ENCODE results near the gene GALNT9.
"Not testable (repeated sequence)": the region's sequence is repeated elsewhere in the genome, so short reads cannot be mapped to it uniquely, and the experiment has no call there.

GALNT9 gene

DNA sequence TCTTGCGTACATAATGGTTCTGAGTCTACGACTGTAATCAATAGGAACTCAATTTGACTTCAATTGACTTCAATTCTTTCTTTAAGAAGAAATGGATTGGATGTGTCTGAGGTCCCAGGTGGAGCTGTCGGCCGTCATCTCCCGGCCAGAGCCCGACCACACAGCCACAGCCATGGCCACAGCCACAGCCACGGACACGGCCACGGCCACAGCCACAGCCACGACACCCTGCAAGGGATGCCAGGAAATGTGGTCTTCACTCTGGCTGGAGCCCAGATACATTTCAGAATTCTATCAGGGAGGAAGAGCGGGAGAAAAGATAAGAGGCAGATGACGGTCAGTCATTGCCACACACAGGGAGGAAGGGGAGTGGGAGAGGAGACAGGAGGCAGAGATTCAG, 58.9 kb downstream of the GALNT9 start:
- no peak overlapping the region for H3K4me3 Mint-ChIP-seq
- ATAC-seq = no peak
- no peaks in the 10 kb centered on the region for H3K9me3 Mint-ChIP-seq
- no peak overlapping the region for H3K27ac Mint-ChIP-seq
- H3K36me3 Mint-ChIP-seq = no peaks in the 10 kb centered on the region
- DNase-seq (ENCODE audit: low spot score in 2 of 2) = no peak
- H3K4me1 Mint-ChIP-seq = peaks cover 5% of the 10 kb centered on the region

GRCh38 chr12:132269271-132269968, 60.0 kb downstream of the GALNT9 start:
- H3K36me3 Mint-ChIP-seq = no peaks in the 10 kb centered on the region
- H3K27ac Mint-ChIP-seq = no peak overlapping the region
- ATAC-seq (no peak), DNase-seq (ENCODE audit: low spot score in 2 of 2) (no peak)
- H3K4me1 Mint-ChIP-seq = no peaks in the 10 kb centered on the region
- no peak overlapping the region for H3K4me3 Mint-ChIP-seq
- H3K9me3 Mint-ChIP-seq = no peaks in the 10 kb centered on the region

- H3K27ac Mint-ChIP-seq = no peak overlapping the region
- H3K4me1 Mint-ChIP-seq = no peaks in the 10 kb centered on the region
- DNase-seq (ENCODE audit: low spot score in 2 of 2) (no peak), ATAC-seq (no peak)
- no peaks in the 10 kb centered on the region for H3K36me3 Mint-ChIP-seq
- no peaks in the 10 kb centered on the region for H3K9me3 Mint-ChIP-seq
- H3K4me3 Mint-ChIP-seq = no peak overlapping the region
Measured at GRCh38 chr12:132268674-132269073, 60.7 kb downstream of the GALNT9 start.

GRCh38 chr12:132267873-132268272, 61.5 kb downstream of the GALNT9 start:
- Mint-ChIP-seq H3K4me1 (no peaks in the 10 kb centered on the region), H3K9me3 (no peaks in the 10 kb centered on the region), H3K27ac (no peak overlapping the region), H3K36me3 (no peaks in the 10 kb centered on the region), H3K4me3 (no peak overlapping the region)
- ATAC-seq (no peak), DNase-seq (ENCODE audit: low spot score in 2 of 2) (no peak)

DNA sequence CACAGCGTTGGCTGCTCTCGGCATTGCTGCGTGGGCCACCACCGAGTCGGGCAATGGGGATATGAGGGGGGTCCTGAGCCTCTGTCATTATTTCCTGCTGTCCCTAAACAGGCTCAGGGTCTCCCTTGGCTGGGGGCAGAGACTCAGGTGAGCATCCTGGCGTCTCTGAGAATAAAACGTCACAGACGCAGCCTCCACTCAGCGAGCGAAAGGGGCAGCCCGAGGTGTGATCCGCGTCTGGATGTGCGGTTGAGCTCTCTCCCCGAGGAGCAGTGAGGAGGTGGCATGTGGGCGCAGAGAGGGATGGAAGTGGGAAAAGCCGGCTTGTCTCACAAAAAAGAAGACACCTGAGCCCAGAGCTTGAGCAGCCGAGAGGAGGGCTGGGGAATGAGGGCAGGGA, 62.6 kb downstream of the GALNT9 start:
- DNase-seq (ENCODE audit: low spot score in 2 of 2) (no peak), ATAC-seq (no peak)
- Mint-ChIP-seq H3K9me3 (no peaks in the 10 kb centered on the region), H3K36me3 (no peaks in the 10 kb centered on the region), H3K4me3 (no peak overlapping the region), H3K4me1 (no peaks in the 10 kb centered on the region), H3K27ac (no peak overlapping the region)

DNA sequence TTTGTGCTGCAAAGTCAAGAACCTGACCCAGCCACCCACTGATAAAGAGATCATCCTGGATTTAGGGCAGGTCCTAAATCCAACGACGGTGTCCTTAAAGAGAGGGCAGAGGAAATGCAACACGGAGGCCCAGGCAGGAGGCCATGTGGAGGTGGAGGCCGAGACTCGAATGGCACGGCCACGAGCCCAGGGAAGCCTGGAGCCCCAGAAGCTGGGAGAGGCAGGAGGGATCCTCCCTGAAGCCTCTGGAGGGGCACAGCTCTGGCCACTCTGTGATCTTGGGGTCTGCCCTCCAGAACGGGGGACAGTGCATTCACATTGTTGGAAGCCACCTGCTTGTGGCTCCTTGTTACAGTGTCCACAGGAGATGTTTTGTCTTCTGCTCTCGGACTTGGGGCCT, 63.0 kb downstream of the GALNT9 start:
- H3K27ac Mint-ChIP-seq = no peak overlapping the region
- H3K36me3 Mint-ChIP-seq = no peaks in the 10 kb centered on the region
- DNase-seq (ENCODE audit: low spot score in 2 of 2) (no peak), ATAC-seq (no peak)
- no peaks in the 10 kb centered on the region for H3K4me1 Mint-ChIP-seq
- no peak overlapping the region for H3K4me3 Mint-ChIP-seq
- H3K9me3 Mint-ChIP-seq = no peaks in the 10 kb centered on the region

DNA sequence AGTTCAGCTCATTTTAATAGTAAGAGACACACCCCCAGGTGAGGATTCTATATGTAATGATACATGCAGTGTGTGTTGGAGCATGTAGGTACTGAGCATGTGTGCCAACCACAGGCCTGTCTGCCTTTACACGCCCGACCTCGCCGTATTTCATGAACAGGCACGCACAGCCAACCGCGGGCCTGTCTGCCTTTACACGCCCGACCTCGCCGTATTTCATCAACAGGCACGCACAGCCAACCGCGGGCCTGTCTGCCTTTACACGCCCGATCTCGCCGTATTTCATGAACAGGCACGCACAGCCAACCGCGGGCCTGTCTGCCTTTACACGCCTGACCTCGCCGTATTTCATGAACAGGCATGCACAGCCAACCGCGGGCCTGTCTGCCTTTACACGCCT, 63.6 kb downstream of the GALNT9 start:
- H3K4me3 Mint-ChIP-seq; H3K36me3 Mint-ChIP-seq; DNase-seq (ENCODE audit: low spot score in 2 of 2); H3K27ac Mint-ChIP-seq; ATAC-seq; H3K9me3 Mint-ChIP-seq; H3K4me1 Mint-ChIP-seq: not testable (repeated sequence)

DNA sequence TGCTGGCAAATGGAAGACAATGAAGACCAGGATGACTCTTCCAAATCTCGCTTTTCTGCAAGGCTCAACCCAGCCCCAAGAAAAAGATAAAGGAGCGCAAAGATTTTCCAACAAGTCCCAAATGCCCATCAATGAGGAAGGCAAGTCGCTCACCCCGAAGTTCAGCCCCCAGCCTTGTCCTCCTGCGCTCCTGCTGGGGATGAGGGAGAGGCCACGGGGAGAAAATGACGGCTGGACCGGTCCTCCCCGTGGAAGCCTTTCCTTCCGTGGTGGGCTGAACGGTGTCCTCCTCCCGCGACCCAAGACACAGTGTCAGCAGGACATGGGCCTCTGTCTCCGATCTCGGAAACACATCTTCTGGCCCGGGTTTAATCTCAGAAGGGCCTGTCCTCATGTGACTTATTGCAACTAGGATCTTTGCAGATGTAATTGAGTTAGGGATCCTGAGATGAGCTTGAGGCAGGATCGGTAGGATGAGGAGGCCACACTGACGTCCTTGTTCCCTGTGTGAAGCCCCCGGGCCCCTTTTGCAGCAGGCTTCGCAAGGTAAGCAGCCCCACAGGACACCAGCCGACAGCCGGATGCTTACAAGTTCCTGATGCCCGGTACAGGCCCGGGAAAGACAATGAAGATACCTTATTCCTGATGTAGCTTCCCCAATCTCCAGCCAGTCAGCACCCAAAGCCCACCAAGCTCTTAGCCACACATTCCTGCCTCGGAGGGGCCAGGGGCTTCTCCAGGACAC, 64.2 kb downstream of the GALNT9 start:
- Mint-ChIP-seq H3K27ac (no peak overlapping the region), H3K36me3 (no peaks in the 10 kb centered on the region), H3K4me1 (no peaks in the 10 kb centered on the region), H3K9me3 (no peaks in the 10 kb centered on the region), H3K4me3 (no peak overlapping the region)
- no peak for ATAC-seq
- DNase-seq (ENCODE audit: low spot score in 2 of 2) = no peak

- Mint-ChIP-seq H3K9me3 (no peaks in the 10 kb centered on the region), H3K4me3 (no peak overlapping the region), H3K36me3 (no peaks in the 10 kb centered on the region), H3K4me1 (no peaks in the 10 kb centered on the region), H3K27ac (no peak overlapping the region)
- ATAC-seq (no peak), DNase-seq (ENCODE audit: low spot score in 2 of 2) (no peak)
Measured at GRCh38 chr12:132264086-132265010, 65.0 kb downstream of the GALNT9 start.

DNA sequence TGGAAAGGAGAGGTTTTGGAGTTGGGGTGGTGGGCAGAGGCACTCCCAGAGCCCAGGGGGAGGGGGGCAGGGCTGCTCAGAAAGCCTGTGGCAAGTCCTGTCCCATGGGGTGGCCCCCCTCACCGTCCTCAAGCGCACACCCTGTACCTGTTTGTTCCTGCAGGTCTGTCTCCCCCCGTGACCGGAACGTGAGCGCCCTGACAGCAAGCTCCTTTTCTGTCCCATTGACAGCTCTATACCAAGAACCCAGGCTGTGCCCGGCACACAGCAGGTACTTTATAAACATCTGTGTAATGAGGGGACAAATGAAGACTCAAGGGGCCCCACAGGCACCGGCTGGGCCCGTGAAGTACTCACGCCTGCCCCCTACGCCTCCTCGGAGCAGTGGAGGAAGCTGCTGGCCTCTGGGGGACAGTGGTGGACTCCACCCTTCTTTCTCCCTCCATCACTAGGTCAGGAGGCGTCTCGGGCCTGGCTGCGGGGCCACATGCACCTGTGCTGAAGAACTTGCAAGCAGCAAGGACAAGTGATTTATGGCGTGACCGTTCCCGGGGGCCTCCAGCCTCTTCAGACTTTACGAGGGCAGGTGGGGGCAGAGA, 65.8 kb downstream of the GALNT9 start:
- Mint-ChIP-seq H3K36me3 (no peaks in the 10 kb centered on the region), H3K9me3 (no peaks in the 10 kb centered on the region), H3K4me3 (no peak overlapping the region), H3K27ac (no peak overlapping the region), H3K4me1 (no peaks in the 10 kb centered on the region)
- DNase-seq (ENCODE audit: low spot score in 2 of 2) (no peak), ATAC-seq (no peak)

DNA sequence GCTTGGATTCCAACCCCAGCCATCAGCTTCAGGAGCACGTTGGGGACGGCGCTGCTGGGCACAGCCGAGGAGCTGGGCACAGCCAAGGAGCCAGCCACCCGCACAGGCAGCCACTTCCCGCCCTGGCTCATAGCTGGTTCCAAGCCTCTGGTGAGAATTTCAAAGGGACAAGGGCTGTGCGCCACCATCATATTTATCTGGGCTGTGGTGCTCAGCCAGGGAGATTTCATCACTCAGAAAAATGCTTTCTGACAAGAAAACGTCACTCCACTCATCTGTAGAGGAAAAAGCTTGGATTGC, 66.4 kb downstream of the GALNT9 start:
- DNase-seq (ENCODE audit: low spot score in 2 of 2) = no peak
- no peaks in the 10 kb centered on the region for H3K4me1 Mint-ChIP-seq

DNA sequence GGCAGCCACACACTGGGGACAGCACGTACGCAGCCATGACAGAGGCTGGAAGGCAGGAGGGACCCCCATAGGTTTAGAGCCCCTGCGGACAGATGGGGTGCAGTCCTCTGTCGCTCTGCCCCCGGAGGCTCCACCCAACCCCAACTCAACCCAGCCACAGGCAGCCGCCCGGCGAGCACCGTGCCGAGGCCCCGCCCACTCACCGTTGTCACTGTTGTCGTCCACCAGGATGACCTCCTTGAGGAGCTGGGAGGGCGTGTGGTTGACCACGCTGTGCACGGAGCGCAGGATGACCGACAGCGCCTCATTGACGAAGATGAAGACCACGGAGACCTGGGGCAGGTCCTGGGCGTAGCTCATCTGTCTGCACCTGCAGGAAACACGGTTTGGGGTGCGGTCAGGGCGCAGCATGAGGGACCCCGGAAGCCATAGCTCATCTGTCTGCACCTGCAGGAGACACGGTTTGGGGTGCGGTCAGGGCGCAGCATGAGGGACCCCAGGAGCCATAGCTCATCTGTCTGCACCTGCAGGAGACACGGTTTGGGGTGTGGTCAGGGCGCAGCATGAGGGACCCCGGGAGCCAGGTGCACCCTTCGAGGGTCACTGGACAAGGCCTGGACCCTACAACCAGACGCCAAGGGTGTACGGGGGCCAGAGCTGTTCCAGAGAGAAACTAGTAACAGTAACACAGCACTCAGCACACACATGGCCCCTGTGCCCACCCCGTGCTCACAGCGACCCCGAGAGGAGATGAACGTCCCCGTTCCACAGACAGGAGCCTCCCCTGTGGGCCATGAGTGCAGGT, 66.9 kb downstream of the GALNT9 start:
- H3K27ac Mint-ChIP-seq = no peak overlapping the region
- no peak overlapping the region for H3K4me3 Mint-ChIP-seq
- H3K9me3 Mint-ChIP-seq = no peaks in the 10 kb centered on the region
- H3K4me1 Mint-ChIP-seq = no peaks in the 10 kb centered on the region
- ATAC-seq (no peak), DNase-seq (ENCODE audit: low spot score in 2 of 2) (no peak)
- H3K36me3 Mint-ChIP-seq = no peaks in the 10 kb centered on the region

More for the DNA sequence above, 66.4 kb downstream of the GALNT9 start:
- H3K27ac Mint-ChIP-seq = no peak overlapping the region
- ATAC-seq = no peak
- H3K9me3 Mint-ChIP-seq = no peaks in the 10 kb centered on the region
- H3K4me3 Mint-ChIP-seq = no peak overlapping the region
- H3K36me3 Mint-ChIP-seq = no peaks in the 10 kb centered on the region

- no peak for ATAC-seq
- DNase-seq (ENCODE audit: low spot score in 2 of 2) = no peak
- H3K27ac Mint-ChIP-seq = no peak overlapping the region
- H3K4me1 Mint-ChIP-seq = no peaks in the 10 kb centered on the region
- no peaks in the 10 kb centered on the region for H3K9me3 Mint-ChIP-seq
- H3K36me3 Mint-ChIP-seq = no peaks in the 10 kb centered on the region
- no peak overlapping the region for H3K4me3 Mint-ChIP-seq
Measured at GRCh38 chr12:132261328-132262138, 67.9 kb downstream of the GALNT9 start.

DNA sequence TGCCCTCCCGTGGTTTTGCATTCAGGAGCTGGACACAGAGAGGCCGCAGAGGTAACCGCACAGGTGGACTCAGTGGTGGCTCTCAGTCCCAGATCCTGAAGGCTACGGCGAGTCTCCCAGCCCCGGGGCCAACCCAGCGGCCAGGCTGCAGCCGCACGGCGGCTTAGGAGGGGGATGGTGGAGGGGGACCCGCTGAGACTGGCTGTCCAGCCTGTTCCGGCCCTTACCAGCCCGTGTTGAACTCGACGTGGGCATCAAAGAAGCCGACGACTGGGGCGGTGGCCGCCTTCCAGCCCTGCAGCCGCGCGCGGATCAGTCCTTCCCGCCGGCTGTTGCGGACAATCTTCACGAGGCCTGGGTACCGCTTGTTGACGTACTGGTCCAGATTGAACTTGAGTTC, 68.7 kb downstream of the GALNT9 start:
- Mint-ChIP-seq H3K9me3 (no peaks in the 10 kb centered on the region), H3K4me3 (no peak overlapping the region), H3K27ac (no peak overlapping the region), H3K36me3 (no peaks in the 10 kb centered on the region), H3K4me1 (no peaks in the 10 kb centered on the region)
- no peak for DNase-seq (ENCODE audit: low spot score in 2 of 2)
- no peak for ATAC-seq
